Measurements from ENCODE around the gene CLPTM1L.
"Not testable (repeated sequence)": the region's sequence is repeated elsewhere in the genome, so short reads cannot be mapped to it uniquely, and the experiment has no call there.

Gene CLPTM1L

GRCh38 chr5:1278216-1278615 is 66.7 kb downstream of the CLPTM1L start:
- in situ Hi-C loops (cut with HindIII; ENCODE audit: low sequenced_read_pairs) = no loop called here
- no peak overlapping the region for H3K4me3 ChIP-seq (ENCODE audit: low read depth, low read length)
- TF ChIP-seq CTCF (IDR thresholded peaks at IDR 0.05; ENCODE audit: low read depth, low read length) = no peak
- DNase-seq (ENCODE audit: low read depth, low spot score) = no peak

- no peak for DNase-seq (ENCODE audit: low read depth, low spot score)
- TF ChIP-seq CTCF (IDR thresholded peaks at IDR 0.05; ENCODE audit: low read depth, low read length) = no peak
- H3K4me3 ChIP-seq (ENCODE audit: low read depth, low read length) = no peak overlapping the region
- in situ Hi-C loops (cut with HindIII; ENCODE audit: low sequenced_read_pairs) = no loop called here
Measured at GRCh38 chr5:1277781-1278180, 67.1 kb downstream of the CLPTM1L start.

- H3K4me3 ChIP-seq (ENCODE audit: low read depth, low read length) = no peak overlapping the region
- TF ChIP-seq CTCF (IDR thresholded peaks at IDR 0.05; ENCODE audit: low read depth, low read length) = no peak
- no peak for DNase-seq (ENCODE audit: low read depth, low spot score)
- in situ Hi-C loops (cut with HindIII; ENCODE audit: low sequenced_read_pairs) = no loop called here
Measured at GRCh38 chr5:1277331-1277730, 67.6 kb downstream of the CLPTM1L start.

DNA sequence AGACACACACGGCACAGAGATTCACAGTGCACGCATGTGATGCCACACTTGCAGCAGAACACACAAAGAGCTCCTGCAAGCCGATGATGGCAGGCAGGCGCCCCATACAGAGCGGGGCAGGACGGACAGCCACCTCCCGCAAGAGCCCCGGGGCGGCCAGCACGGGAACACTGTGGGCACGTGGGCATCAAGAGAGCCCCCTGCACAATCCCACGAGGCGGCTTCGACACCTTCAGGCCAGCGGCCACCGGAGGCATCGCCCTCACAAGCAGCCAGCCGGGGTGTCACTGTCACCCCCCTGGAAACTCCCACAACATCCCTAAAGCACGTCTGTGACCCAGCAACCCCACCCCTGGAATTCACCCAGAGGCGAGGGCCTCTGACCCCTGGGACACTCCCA is 68.0 kb downstream of the CLPTM1L start:
- no peak for DNase-seq (ENCODE audit: low read depth, low spot score)

GRCh38 chr5:1275397-1276391 is 69.2 kb downstream of the CLPTM1L start:
- DNase-seq (ENCODE audit: low read depth, low spot score); in situ Hi-C loops (cut with HindIII; ENCODE audit: low sequenced_read_pairs); H3K4me3 ChIP-seq (ENCODE audit: low read depth, low read length): not testable (repeated sequence)

More for the DNA sequence above, 68.0 kb downstream of the CLPTM1L start:
- TF ChIP-seq CTCF (IDR thresholded peaks at IDR 0.05; ENCODE audit: low read depth, low read length) = no peak
- H3K4me3 ChIP-seq (ENCODE audit: low read depth, low read length) = no peak overlapping the region
- in situ Hi-C loops (cut with HindIII; ENCODE audit: low sequenced_read_pairs) = no loop called here

- no peak for DNase-seq (ENCODE audit: low read depth, low spot score)
- no peak for TF ChIP-seq CTCF (IDR thresholded peaks at IDR 0.05; ENCODE audit: low read depth, low read length)
- H3K4me3 ChIP-seq (ENCODE audit: low read depth, low read length) = no peak overlapping the region
- in situ Hi-C loops (cut with HindIII; ENCODE audit: low sequenced_read_pairs) = no loop called here
Measured at GRCh38 chr5:1274471-1274870, 70.4 kb downstream of the CLPTM1L start.

DNA sequence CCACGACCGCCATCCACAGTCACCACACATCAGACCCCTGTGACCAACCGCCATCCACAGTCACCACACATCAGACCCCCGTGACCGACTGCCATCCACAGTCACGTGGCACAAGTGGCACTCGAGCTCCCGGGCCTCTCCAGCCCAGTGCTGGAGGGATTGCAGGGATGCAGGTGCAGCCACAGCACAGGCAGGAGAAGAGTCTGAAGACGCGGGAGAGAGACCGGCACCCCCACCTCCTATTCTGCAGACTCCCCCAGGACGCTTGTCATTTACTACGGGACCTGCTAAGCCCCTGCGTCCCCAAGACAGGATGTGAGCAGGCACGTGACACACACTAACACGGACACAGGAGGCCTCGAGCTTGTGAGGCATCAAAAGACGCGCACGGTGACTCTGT is 71.2 kb downstream of the CLPTM1L start:
- in situ Hi-C loops (cut with HindIII; ENCODE audit: low sequenced_read_pairs) = no loop called here
- H3K4me3 ChIP-seq (ENCODE audit: low read depth, low read length) = no peak overlapping the region
- no peak for DNase-seq (ENCODE audit: low read depth, low spot score)
- no peak for TF ChIP-seq CTCF (IDR thresholded peaks at IDR 0.05; ENCODE audit: low read depth, low read length)
